NK-92 (cell line): ENCODE data around the gene CELA3A.
"Not testable (repeated sequence)": the region's sequence is repeated elsewhere in the genome, so short reads cannot be mapped to it uniquely, and the experiment has no call there.

ENCODE experiments used
- DNase-seq: peaks from one replicate; lab custom pipeline; 2025; ENCODE audit not compliant: unreplicated experiment; lab: John Stamatoyannopoulos, UW

Gene CELA3A

GRCh38 chr1:21981253-21981652 is 20.2 kb upstream of the CELA3A start:
- DNase-seq = not testable (repeated sequence)

- not testable (repeated sequence) for DNase-seq
Observed at GRCh38 chr1:21982122-21982521, 19.3 kb upstream of the CELA3A start.

GRCh38 chr1:21983539-21983938 is 17.9 kb upstream of the CELA3A start:
- DNase-seq = not testable (repeated sequence)

- DNase-seq = not testable (repeated sequence)
Observed at GRCh38 chr1:21985893-21986292, 15.6 kb upstream of the CELA3A start.

GRCh38 chr1:21986386-21986785 is 15.1 kb upstream of the CELA3A start:
- not testable (repeated sequence) for DNase-seq

GRCh38 chr1:21989672-21990393 is 11.6 kb upstream of the CELA3A start:
- DNase-seq = not testable (repeated sequence)

GRCh38 chr1:21992186-21992585 is 9.3 kb upstream of the CELA3A start:
- DNase-seq = not testable (repeated sequence)

- not testable (repeated sequence) for DNase-seq
Observed at GRCh38 chr1:21994716-21995115, 6.7 kb upstream of the CELA3A start.

- not testable (repeated sequence) for DNase-seq
Observed at GRCh38 chr1:21996663-21996970, 4.8 kb upstream of the CELA3A start.

- not testable (repeated sequence) for DNase-seq
Observed at GRCh38 chr1:21997891-21998623, 3.4 kb upstream of the CELA3A start.

GRCh38 chr1:21998624-21999294 is 2.7 kb upstream of the CELA3A start:
- not testable (repeated sequence) for DNase-seq

GRCh38 chr1:21999645-22000044 is 1.8 kb upstream of the CELA3A start:
- DNase-seq = not testable (repeated sequence)

GRCh38 chr1:22002461-22002860 is 1.0 kb downstream of the CELA3A start:
- not testable (repeated sequence) for DNase-seq

GRCh38 chr1:22002875-22003274 is 1.4 kb downstream of the CELA3A start:
- not testable (repeated sequence) for DNase-seq

GRCh38 chr1:22003959-22004358 is 2.5 kb downstream of the CELA3A start:
- DNase-seq = not testable (repeated sequence)

- not testable (repeated sequence) for DNase-seq
Observed at GRCh38 chr1:22005261-22006149, 4.0 kb downstream of the CELA3A start.

GRCh38 chr1:22006736-22007135 is 5.3 kb downstream of the CELA3A start:
- not testable (repeated sequence) for DNase-seq

- not testable (repeated sequence) for DNase-seq
Observed at GRCh38 chr1:22007262-22007661, 5.8 kb downstream of the CELA3A start.

- not testable (repeated sequence) for DNase-seq
Observed at GRCh38 chr1:22009566-22009965, 8.1 kb downstream of the CELA3A start.

- not testable (repeated sequence) for DNase-seq
Observed at GRCh38 chr1:22012752-22013151, 11.3 kb downstream of the CELA3A start.
